DMS153 treated with DMSO at 0.1 percent for 48 hours (cell line): ENCODE measurements around the gene RNF208.

Experiments used
- DNase-seq: peaks from one replicate; lab custom pipeline; 2025; ENCODE audit not compliant: unreplicated experiment; lab: John Stamatoyannopoulos, UW

Gene RNF208

GRCh38 chr9:137178201-137178938 is 43.7 kb downstream of the RNF208 start:
- no peak for DNase-seq

DNA sequence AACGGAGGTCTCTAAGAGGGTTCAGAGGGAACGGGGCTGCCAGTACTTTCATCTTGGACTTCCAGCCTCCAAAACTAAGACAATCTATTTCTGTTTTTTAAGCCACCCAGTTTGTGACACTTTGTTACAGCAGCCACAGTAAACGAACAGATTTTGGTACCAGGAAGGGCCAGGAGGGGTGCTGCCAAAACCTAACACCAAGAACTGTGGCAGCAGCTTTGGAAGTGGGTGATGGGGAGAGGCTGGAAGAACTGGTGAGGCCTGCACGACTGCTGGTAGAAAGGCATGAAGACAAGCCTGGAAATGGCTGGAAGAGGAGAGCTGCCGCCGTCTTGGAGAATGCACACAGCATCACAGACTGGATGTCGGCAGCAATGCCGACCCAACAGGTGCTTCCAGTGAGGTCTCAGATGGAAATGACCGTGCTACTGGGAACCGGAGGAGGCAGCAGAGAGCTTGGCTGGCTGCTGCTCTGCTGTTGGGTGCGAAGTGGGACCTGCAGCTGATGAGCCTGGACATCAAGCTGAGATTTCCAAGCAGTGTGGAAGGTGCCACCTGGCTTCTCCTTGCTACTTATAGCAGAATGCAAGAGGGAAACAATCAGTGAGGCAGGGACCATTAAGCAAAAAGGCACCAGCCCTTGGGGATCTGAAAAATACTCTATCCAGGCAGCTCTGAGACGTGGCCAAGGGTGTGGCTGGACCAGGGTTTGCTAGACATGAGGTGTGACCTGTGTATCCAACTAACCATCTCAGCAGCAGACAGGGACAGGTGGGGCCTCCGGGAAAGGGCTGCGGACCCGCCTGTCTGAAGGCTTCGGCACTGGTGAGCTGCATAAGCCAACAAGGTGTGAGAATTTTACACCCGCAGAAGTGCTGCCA is 45.5 kb downstream of the RNF208 start:
- no peak for DNase-seq

- no peak for DNase-seq
Measured at GRCh38 chr9:137175345-137175961, 46.6 kb downstream of the RNF208 start.

- DNase-seq: no peak
Measured at GRCh38 chr9:137174722-137175293, 47.2 kb downstream of the RNF208 start.

DNA sequence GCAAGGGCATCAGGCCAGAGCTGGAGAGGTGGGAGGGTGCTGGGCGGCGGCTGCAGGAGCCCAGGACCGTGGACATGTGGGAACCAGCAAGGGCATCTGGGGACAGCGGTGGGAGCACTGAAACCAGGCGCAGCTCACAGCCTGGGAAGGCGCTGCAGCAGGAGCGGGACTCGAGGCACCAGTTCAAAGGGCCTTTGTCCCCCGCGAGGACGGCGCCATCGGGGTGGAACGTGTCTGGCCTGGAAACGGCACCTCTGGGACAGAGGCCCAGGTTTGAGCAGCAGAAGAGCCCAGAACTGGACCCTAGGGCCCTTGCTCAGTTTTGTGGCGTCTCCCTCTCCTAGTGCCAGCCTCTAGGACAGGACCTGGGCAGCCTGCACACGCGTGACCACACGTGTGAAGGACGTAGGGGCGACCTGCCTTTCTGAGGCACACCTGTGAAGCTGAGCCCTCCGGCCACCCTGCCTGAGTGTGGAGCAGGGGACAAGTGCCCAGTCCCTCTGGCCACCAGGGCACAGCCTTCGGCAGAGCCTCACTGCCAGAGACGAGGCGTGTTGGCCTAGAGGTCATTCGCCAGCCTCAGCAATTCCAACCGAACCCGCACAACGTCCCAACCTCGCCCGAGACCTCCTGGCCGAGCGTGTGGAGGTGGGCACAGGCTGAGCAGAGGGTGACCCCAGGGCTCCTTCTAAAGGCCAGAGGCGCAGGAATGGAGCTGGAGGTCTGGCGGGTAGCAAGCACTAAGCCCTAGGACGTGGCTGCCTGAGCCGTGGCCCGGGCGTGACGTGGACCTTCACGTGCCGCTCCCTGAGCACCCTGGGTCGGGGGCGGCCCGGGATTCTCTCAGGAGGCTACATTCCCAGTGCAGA is 48.0 kb downstream of the RNF208 start:
- DNase-seq: no peak

DNA sequence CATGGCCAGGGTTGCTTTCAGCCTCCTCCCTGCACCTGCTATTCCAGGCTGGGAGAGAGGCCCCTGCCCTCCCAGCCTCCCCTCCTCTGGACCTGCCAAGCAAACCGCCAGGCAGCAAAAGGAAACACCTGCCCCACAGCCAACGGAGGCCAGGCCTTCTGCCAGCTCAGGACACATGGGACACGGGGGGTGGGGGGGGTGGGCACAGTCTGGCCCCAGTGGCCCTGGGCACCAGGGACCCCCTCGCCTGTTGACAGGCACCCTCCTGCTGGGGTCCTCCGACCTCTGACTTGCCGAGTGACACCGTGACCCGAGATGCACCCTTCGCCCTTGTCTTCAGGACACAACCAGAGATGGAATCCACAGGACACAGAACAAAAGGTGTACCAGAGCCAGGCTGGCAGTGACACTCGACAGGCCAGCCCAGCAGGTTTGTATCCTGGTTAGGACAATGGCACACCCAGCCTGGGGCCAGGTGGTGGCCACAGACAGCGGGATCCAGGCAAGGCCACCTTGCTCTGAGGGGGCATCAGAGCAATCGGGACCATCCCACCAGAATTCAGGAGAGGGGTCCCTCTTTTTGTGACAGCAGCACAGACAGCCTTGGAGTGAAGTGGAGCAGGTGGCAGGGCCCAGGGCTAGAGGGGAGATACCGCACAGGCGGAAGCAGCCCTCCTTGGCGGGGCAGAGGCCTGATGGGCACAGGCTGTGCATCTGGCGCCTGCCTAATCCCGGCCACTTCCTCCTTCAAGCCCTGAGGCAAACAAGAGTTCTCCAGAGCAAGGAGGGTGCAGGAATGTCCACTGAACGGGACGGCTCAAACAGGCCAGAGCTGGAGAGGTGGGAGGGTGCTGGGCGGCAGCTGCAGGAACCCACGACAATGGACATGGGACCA is 48.9 kb downstream of the RNF208 start:
- no peak for DNase-seq

DNA sequence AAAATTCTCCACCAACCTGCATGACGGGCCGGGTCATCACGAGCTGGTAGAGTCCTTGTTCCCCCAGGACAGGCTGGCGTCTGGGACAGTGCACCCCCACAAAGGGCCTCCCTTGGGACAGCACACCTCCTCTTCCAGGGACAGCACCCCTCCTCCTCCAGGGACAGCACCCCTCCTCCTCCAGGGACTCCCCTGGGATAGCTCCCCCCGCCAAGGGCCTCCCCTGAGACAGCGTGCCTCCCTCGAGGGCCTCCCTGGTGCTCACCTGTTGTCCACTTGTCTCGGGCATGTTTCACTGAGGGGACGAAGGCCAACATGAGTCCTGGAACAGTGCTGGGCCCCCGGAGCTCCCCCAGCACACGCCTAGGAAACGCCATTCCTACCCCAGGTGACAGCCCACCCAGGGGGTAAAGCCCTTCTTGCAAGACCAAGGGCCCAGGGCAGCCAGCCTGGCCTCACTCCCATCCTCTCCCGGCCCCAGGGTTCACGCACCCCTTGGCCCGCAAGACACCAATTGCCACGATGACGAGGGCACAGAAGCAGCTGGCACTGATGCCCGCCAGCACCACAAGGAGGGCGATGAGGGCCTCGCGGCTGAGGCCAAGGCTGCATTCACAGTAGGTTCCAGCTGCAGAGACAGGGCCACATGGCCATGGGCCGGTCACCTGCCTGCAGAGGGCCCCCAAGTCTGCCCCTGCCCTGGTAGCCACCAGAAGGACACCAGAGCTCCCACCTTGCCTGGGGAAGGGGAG is 50.7 kb downstream of the RNF208 start:
- DNase-seq: no peak

DNA sequence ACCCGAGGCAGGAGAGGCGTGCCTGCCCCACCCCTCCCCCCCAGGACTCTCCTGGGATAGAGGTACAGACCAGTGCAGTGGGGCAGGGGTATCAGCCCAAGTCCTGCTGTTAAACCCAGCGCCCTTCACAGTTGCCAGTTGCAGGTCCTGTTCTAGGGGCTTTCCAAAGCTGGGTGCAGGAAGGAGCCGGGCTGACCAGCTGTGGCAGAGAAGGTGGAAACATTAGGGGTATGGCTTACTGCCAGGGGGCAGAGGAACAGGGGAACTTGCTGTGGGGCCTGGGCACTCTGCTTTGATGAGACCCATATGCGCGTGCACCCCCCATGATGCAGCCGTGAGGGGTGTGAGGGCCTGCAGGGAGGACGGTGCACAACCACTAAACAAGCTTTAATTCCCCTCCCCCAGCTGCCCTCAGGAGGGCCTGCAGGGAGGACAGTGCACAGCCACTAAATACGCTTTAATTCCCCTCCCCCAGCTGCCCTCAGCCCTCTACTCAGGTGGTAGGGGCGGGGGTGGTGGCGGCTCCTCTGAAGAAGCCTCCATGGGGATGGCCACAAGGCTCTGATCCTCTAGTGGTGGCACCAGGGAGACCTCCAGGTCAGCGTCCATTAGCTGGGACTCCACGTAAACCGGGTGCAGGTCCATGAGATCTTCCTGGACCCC is 51.4 kb downstream of the RNF208 start:
- no peak for DNase-seq
